Fibroblast of skin of right biceps (primary cell): ENCODE measurements around the gene NANS.
"Not testable (repeated sequence)": the region's sequence is repeated elsewhere in the genome, so short reads cannot be mapped to it uniquely, and the experiment has no call there.

Experiments used
- DNase-seq: peaks from one replicate; pipeline ENCODE4 v3.0.0-alpha.2; 2013

The NANS gene

GRCh38 chr9:98080326-98080725, 23.8 kb downstream of the NANS start:
- peak; percentile 33 for DNase-seq

GRCh38 chr9:98080780-98081179, 24.2 kb downstream of the NANS start:
- DNase-seq: no peak

GRCh38 chr9:98081477-98082219, 25.1 kb downstream of the NANS start:
- DNase-seq: peak; percentile 26

- no peak for DNase-seq
Measured at GRCh38 chr9:98083061-98083501, 26.5 kb downstream of the NANS start.

GRCh38 chr9:98083566-98084183, 27.1 kb downstream of the NANS start:
- no peak for DNase-seq

GRCh38 chr9:98084396-98084795, 27.9 kb downstream of the NANS start:
- DNase-seq: no peak

- DNase-seq: no peak
Measured at GRCh38 chr9:98085058-98085457, 28.5 kb downstream of the NANS start.

GRCh38 chr9:98085944-98086343, 29.4 kb downstream of the NANS start:
- DNase-seq: peak; percentile 8

- DNase-seq: no peak
Measured at GRCh38 chr9:98086461-98086860, 29.9 kb downstream of the NANS start.

GRCh38 chr9:98087420-98088354, 31.2 kb downstream of the NANS start:
- peak; percentile 61 for DNase-seq

- DNase-seq: not testable (repeated sequence)
Measured at GRCh38 chr9:98090674-98091073, 34.1 kb downstream of the NANS start.

- peak; percentile 8 for DNase-seq
Measured at GRCh38 chr9:98091735-98092612, 35.4 kb downstream of the NANS start.

GRCh38 chr9:98092613-98092931, 36.0 kb downstream of the NANS start:
- DNase-seq: no peak

GRCh38 chr9:98094316-98094715, 37.8 kb downstream of the NANS start:
- no peak for DNase-seq

GRCh38 chr9:98094851-98095250, 38.3 kb downstream of the NANS start:
- DNase-seq: no peak

- DNase-seq: no peak
Measured at GRCh38 chr9:98095401-98095800, 38.9 kb downstream of the NANS start.

GRCh38 chr9:98096091-98096490, 39.6 kb downstream of the NANS start:
- no peak for DNase-seq

- DNase-seq: no peak
Measured at GRCh38 chr9:98097836-98098235, 41.3 kb downstream of the NANS start.

GRCh38 chr9:98099346-98099745, 42.8 kb downstream of the NANS start:
- DNase-seq: no peak

GRCh38 chr9:98099898-98100297, 43.4 kb downstream of the NANS start:
- no peak for DNase-seq

GRCh38 chr9:98100456-98100855, 43.9 kb downstream of the NANS start:
- no peak for DNase-seq

- DNase-seq: no peak
Measured at GRCh38 chr9:98101416-98101815, 44.9 kb downstream of the NANS start.

- no peak for DNase-seq
Measured at GRCh38 chr9:98101868-98102273, 45.3 kb downstream of the NANS start.
